GM20000 (cell line): ENCODE results near the gene IL1A.

Experiments
- DNase-seq: peaks from one replicate; pipeline ENCODE4 v3.0.0; 2012; ENCODE audit warnings: low spot score
- CTCF ChIP-seq: IDR thresholded peaks from 2 replicates; pipeline ENCODE4 v1.5.1; 2012; ENCODE audit warnings: mild to moderate bottlenecking, control low read depth; ENCODE audit errors: extremely low read depth, missing control alignments

The IL1A gene

GRCh38 chr2:112723995-112724394, 60.3 kb downstream of the IL1A start:
- no peak for DNase-seq
- TF ChIP-seq CTCF, result no peak
